Esophagus squamous epithelium (tissue), 5 donors: Measurements from ENCODE around the gene PZP. TPM values are rescaled to one million over a fixed set of nuclear protein-coding genes. Genes with fewer than 3 reads are reported as not detected.
A peak's percentile ranks its signal among the peaks of the same experiment; 100 is the strongest.
"Not testable (repeated sequence)": the region's sequence is repeated elsewhere in the genome, so short reads cannot be mapped to it uniquely, and the experiment has no call there.

ENCODE experiments used
- DNase-seq: peaks from one replicate; lab custom pipeline; 2025; lab: John Stamatoyannopoulos, UW
- H3K27ac ChIP-seq, 4 donors: fragments of 200-600 bp; sonication (generic); one replicate each; pipeline ENCODE4 v1.5.1; 2016 to 2019; ENCODE audit warnings: mild to moderate bottlenecking in 1 of 4
- H3K27me3 ChIP-seq, 4 donors: fragments of 200-600 bp; sonication (generic); 1 replicate in 3 of 4; 2 replicates in 1 of 4; pipeline versions ENCODE4 v1.5.1 to v1.6.0; 2017 to 2021; ENCODE audit warnings: antibody characterized with exemption in 1 of 4
- H3K36me3 ChIP-seq, 3 donors: fragments of 200-600 bp; sonication (generic); one replicate each; pipeline ENCODE4 v1.5.1; 2016 to 2019
- H3K4me1 ChIP-seq, 3 donors: fragments of 200-600 bp; sonication (generic); one replicate each; pipeline ENCODE4 v1.5.1; 2017 to 2019
- H3K4me3 ChIP-seq, 4 donors: fragments of 200-600 bp; sonication (generic); 1 replicate in 3 of 4; 2 replicates in 1 of 4; pipeline ENCODE4 v1.5.1; 2016 to 2019; ENCODE audit warnings: mild to moderate bottlenecking in 2 of 4, moderate library complexity in 1 of 4
- H3K9me3 ChIP-seq, 3 donors: fragments of 200-600 bp; sonication (generic); one replicate each; pipeline ENCODE4 v1.5.1; 2016 to 2019
- CTCF ChIP-seq, 6 experiments: fragments of 450-650 bp in 4 of 6; fragments of 200-600 bp in 2 of 6; sonication (generic) in 2 of 6; IDR thresholded peaks; one replicate each; pipeline ENCODE4 v1.5.1; 2016 to 2019; ENCODE audit warnings: antibody characterized with exemption in 6 of 6, mild to moderate bottlenecking in 4 of 6, moderate library complexity in 4 of 6
- POLR2A ChIP-seq, 4 donors: fragments of 450-650 bp; IDR thresholded peaks; one replicate each; pipeline ENCODE4 v1.6.1; 2017; ENCODE audit warnings: antibody characterized with exemption in 4 of 4, mild to moderate bottlenecking in 4 of 4, moderate library complexity in 3 of 4
- WGBS, 2 donors: methylation state at CpG; one replicate each; pipeline ENCODE4 v1.1.5; 2018; 5-methylcytosine and 5-hydroxymethylcytosine counted together
- intact Hi-C: fragments of 100-400 bp; cut with DNase I; formaldehyde crosslinking; loops from one replicate; pipeline ENCODE4 v1.15.0; 2022
- total RNA-seq, 4 donors: library from RNA; depleted of rRNA; stranded (reverse); fragments of >200 nt; gene quantifications; one replicate each; pipeline ENCODE4 v1.1.0, GENCODE V29; 2016
- donor health status: DM: yes; HTN: yes; CAD: no.

The PZP gene
- total RNA-seq, 4 donors from 2014 or later, result not detected

- H3K36me3 ChIP-seq, result no peaks in the 10 kb centered on the region
- H3K4me1 ChIP-seq, result peaks cover 5 to 31% (median 9%) of the 10 kb centered on the region in 3 donors
- no peaks in the 10 kb centered on the region for H3K9me3 ChIP-seq
- WGBS, 2 donors, result 95 to 96% methylated on average over 5 of the region's 5 CpGs
- H3K27me3 ChIP-seq, result no peaks in the 10 kb centered on the region
- TF ChIP-seq CTCF (IDR thresholded peaks at IDR 0.05), result no peak
- no peak for TF ChIP-seq POLR2A (IDR thresholded peaks at IDR 0.05)
- no peak for DNase-seq
- H3K27ac ChIP-seq, result peak overlapping the region in 2 of 4 donors; percentile 45 to 69
- intact Hi-C loops, result no loop called here
- H3K4me3 ChIP-seq, result peak overlapping the region; percentile 25 to 61 (median 44)
Observed at GRCh38 chr12:9240776-9241175, 32.6 kb upstream of the PZP start.

- intact Hi-C loops, DNase-seq: not testable (repeated sequence)
- WGBS, 2 donors, result 11 to 17% methylated on average over 20 to 28 of the region's 33 CpGs
Observed at GRCh38 chr12:9240004-9240635, 31.9 kb upstream of the PZP start.

GRCh38 chr12:9237286-9237685 lies 29.1 kb upstream of the PZP start:
- H3K4me1 ChIP-seq, result peaks cover 0 to 13% (median 0%) of the 10 kb centered on the region in 3 donors
- H3K27ac ChIP-seq, result no peak overlapping the region
- WGBS, 2 donors, result 53 to 80% methylated on average over 1 of the region's 1 CpG
- no peak for DNase-seq
- TF ChIP-seq CTCF (IDR thresholded peaks at IDR 0.05), result no peak
- TF ChIP-seq POLR2A (IDR thresholded peaks at IDR 0.05), result no peak
- H3K4me3 ChIP-seq, result no peak overlapping the region
- intact Hi-C loops, result no loop called here
- no peaks in the 10 kb centered on the region for H3K36me3 ChIP-seq
- no peaks in the 10 kb centered on the region for H3K9me3 ChIP-seq
- H3K27me3 ChIP-seq, result no peaks in the 10 kb centered on the region

More at GRCh38 chr12:9240004-9240635, 31.9 kb upstream of the PZP start:
- H3K4me3 ChIP-seq, result peak overlapping the region; percentile 25 to 61 (median 44)
- H3K4me1 ChIP-seq, result peaks cover 5 to 27% (median 6%) of the 10 kb centered on the region in 3 donors
- H3K9me3 ChIP-seq, H3K27me3 ChIP-seq, H3K36me3 ChIP-seq: not testable (repeated sequence)
- H3K27ac ChIP-seq, result peak overlapping the region in 3 of 4 donors; percentile 16 to 69 (median 45)

GRCh38 chr12:9235519-9235918 lies 27.3 kb upstream of the PZP start:
- H3K27me3 ChIP-seq, result no peaks in the 10 kb centered on the region
- no peak overlapping the region for H3K4me3 ChIP-seq
- no peak for TF ChIP-seq CTCF (IDR thresholded peaks at IDR 0.05)
- no peak for TF ChIP-seq POLR2A (IDR thresholded peaks at IDR 0.05)
- no peak for DNase-seq
- no peak overlapping the region for H3K27ac ChIP-seq
- H3K36me3 ChIP-seq, result no peaks in the 10 kb centered on the region
- no peaks in the 10 kb centered on the region for H3K9me3 ChIP-seq
- intact Hi-C loops, result no loop called here
- 90% methylated on average over 4 of the region's 4 CpGs for WGBS, 2 donors
- H3K4me1 ChIP-seq, result peaks cover 0 to 7% (median 0%) of the 10 kb centered on the region in 3 donors

GRCh38 chr12:9227950-9228349 lies 19.8 kb upstream of the PZP start:
- H3K4me1 ChIP-seq, result peaks cover 0 to 12% (median 0%) of the 10 kb centered on the region in 3 donors
- intact Hi-C loops, result no loop called here
- 52 to 62% methylated on average over 8 of the region's 8 CpGs for WGBS, 2 donors
- H3K9me3 ChIP-seq, result no peaks in the 10 kb centered on the region
- H3K36me3 ChIP-seq, result no peaks in the 10 kb centered on the region
- TF ChIP-seq CTCF (IDR thresholded peaks at IDR 0.05), result no peak
- TF ChIP-seq POLR2A (IDR thresholded peaks at IDR 0.05), result no peak
- H3K27ac ChIP-seq, result peak overlapping the region in 2 of 4 donors; percentile 8 to 34
- DNase-seq, result no peak
- peak overlapping the region in 1 of 4 donors; percentile 12 for H3K4me3 ChIP-seq
- no peaks in the 10 kb centered on the region for H3K27me3 ChIP-seq
